Mesothelial cell of epicardium (in vitro differentiated cells): Measurements from ENCODE around the gene ASPDH. TPM values are rescaled to one million over a fixed set of nuclear protein-coding genes. Genes with fewer than 3 reads are reported as not detected.

ENCODE experiments used
- DNase-seq, 2 experiments: peaks; one replicate each; pipeline ENCODE4 v3.0.0; 2021; ENCODE audit warnings: low spot score in 2 of 2; ENCODE audit not compliant: unreplicated experiment in 2 of 2
- H3K27ac Mint-ChIP-seq: 2 replicates; pipeline ENCODE4 v1.8.0; 2021; ENCODE audit warnings: mixed read lengths
- H3K27me3 Mint-ChIP-seq: 2 replicates; pipeline ENCODE4 v1.8.0; 2021; ENCODE audit warnings: low read depth, mixed read lengths
- H3K36me3 Mint-ChIP-seq: 2 replicates; pipeline ENCODE4 v1.8.0; 2021; ENCODE audit warnings: mixed read lengths
- H3K4me1 Mint-ChIP-seq: 2 replicates; pipeline ENCODE4 v1.8.0; 2021; ENCODE audit warnings: mixed read lengths
- H3K4me3 Mint-ChIP-seq: 2 replicates; pipeline ENCODE4 v1.8.0; 2021; ENCODE audit warnings: mild to moderate bottlenecking, moderate library complexity, mixed read lengths
- H3K9me3 Mint-ChIP-seq: 2 replicates; pipeline ENCODE4 v1.8.0; 2021; ENCODE audit warnings: mixed read lengths
- total RNA-seq: library from RNA; stranded (reverse); gene quantifications from 3 replicates; pipeline ENCODE4 v1.2.1, GENCODE V29; 2021
- TF ChIP-seq, protein P1 (sequence below): fragments of 200-600 bp; sonication (generic); IDR thresholded peaks from one replicate; pipeline ENCODE4 v1.5.0; 2021; ENCODE audit warnings: antibody characterized with exemption; ENCODE audit not compliant: unreplicated experiment

Gene ASPDH
- total RNA-seq, 1 donor from 2014 or later = not detected

DNA sequence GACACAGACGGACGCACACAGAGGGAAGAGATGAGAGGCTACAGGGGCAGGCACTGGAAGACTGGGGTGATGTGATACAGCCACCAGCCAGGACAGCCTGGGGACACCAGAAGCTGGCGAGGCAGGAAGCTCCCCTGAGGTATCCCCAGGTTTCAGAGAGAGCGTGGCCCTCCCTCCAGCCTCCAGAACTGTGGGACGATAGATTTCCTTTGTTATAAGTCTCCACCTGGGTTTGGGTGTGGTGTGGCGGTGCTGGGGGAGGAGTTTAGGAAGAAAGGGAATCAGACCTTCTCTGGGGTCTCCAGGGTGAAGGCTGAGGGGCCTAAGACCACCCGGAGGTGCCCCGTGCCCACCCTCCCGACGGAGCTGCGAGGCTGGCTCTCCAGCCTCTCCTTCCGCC lies 2.7 kb upstream of the ASPDH start:
- peaks cover 4% of the 10 kb centered on the region for H3K4me1 Mint-ChIP-seq
- no peak overlapping the region for H3K4me3 Mint-ChIP-seq
- no peak overlapping the region for H3K27ac Mint-ChIP-seq
- no peaks in the 10 kb centered on the region for H3K9me3 Mint-ChIP-seq
- TF ChIP-seq, protein P1, sequence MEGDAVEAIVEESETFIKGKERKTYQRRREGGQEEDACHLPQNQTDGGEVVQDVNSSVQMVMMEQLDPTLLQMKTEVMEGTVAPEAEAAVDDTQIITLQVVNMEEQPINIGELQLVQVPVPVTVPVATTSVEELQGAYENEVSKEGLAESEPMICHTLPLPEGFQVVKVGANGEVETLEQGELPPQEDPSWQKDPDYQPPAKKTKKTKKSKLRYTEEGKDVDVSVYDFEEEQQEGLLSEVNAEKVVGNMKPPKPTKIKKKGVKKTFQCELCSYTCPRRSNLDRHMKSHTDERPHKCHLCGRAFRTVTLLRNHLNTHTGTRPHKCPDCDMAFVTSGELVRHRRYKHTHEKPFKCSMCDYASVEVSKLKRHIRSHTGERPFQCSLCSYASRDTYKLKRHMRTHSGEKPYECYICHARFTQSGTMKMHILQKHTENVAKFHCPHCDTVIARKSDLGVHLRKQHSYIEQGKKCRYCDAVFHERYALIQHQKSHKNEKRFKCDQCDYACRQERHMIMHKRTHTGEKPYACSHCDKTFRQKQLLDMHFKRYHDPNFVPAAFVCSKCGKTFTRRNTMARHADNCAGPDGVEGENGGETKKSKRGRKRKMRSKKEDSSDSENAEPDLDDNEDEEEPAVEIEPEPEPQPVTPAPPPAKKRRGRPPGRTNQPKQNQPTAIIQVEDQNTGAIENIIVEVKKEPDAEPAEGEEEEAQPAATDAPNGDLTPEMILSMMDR = no peak
- DNase-seq = no peak
- H3K27me3 Mint-ChIP-seq = no peaks in the 10 kb centered on the region
- no peaks in the 10 kb centered on the region for H3K36me3 Mint-ChIP-seq

DNA sequence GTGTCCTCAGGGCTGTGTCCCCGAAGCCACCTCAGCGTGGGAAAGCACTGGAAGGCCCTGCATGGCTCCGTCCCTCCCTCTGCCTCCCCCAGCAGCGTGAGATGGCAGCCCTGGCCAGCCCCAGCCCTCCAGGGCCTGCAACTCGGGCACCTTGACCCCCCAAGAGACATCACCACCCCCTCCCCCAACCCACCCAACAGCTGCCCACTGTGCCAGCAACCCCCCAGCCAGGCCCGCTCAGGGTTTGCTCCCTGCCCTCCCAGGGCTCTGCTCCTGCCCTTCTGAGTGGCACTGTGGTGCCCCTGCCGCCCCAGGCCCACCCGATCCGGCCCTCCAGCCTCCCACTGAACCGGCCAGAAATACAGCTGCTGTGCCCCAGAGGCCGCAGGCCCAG lies 1.5 kb upstream of the ASPDH start:
- no peak for DNase-seq
- Mint-ChIP-seq H3K27me3 (no peaks in the 10 kb centered on the region), H3K36me3 (no peaks in the 10 kb centered on the region), H3K4me1 (peaks cover 10% of the 10 kb centered on the region), H3K27ac (no peak overlapping the region), H3K9me3 (no peaks in the 10 kb centered on the region), H3K4me3 (no peak overlapping the region)
- TF ChIP-seq, protein P1 = no peak

DNA sequence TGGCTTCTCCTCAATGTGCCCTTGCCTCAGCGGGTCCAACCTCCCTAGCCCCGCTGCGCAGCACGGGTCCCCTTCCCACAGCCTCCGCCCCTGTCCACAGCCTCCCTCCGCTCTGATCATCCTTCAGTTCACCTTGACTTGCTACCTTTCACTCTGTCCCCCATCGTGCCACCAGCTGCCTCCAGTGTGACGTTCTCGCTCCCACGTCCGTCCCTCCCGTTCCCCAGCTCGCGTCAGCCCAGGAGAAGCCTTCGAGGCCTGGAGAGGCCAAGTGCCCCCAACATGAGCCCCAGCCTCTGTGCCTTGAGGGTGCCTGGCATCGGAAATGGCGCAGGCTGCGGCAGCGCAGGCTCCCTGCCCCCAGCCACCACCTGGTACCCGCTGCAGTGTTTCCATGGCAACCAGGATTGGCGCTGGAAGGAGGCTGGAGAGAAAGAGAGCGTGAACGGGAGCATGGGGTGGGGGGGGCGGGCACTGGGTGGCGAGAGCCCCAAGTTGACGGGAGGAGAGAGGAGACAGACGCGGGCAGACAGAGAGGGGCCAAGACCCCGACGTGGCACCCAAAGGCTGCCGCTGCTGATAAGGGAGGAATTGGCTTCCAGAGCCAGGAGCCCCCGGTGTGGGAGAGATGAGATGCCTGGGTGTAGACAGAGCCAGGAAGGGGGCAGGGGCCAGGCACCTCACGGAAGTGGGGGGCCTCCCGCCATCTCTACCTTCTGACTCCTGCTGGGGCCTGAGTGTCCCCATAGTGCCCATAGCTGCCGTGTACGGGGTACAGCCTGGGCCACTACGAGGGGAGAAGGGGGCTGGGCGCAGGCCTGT lies 844 bp upstream of the ASPDH start:
- no peaks in the 10 kb centered on the region for H3K9me3 Mint-ChIP-seq
- no peak for DNase-seq
- peaks cover 10% of the 10 kb centered on the region for H3K4me1 Mint-ChIP-seq
- H3K36me3 Mint-ChIP-seq = no peaks in the 10 kb centered on the region
- no peaks in the 10 kb centered on the region for H3K27me3 Mint-ChIP-seq
- no peak overlapping the region for H3K4me3 Mint-ChIP-seq
- TF ChIP-seq, protein P1 = no peak
- H3K27ac Mint-ChIP-seq = no peak overlapping the region

DNA sequence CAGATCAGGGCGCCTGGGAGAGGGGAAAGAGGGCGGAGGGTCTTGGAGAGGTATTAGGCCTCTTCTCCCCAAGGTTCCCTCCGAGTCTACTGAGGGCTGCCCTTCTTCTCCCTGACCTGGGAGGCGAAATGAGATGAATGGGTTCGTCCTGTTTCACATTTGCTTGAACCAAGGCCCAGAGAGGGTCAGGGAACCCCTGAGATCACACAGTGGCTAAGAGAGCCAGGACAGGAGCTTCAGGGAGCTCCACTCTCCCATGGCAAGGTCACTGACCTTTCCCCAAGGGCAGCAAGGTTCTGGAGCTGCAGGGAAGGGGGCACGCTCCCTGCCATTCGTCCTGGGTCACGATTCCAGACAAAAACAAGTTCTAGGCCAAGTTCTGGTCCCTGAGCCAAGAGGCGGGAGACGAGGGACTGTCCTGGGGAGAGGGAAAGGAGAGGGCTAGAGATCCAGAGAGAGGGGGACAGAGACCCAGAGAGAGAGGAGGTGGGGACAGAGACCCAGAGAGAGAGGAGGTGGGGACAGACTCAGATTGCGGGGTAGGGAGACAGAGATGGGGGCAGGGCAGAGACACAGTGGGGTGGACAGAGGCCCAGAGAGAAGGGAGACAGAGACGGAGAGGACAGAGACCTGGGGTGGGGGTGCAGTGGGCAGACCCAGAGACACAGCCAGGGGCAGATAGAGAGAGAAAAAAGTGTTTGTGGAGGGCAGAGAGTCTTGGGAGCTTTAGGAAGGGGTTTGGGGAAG lies 541 bp downstream of the ASPDH start:
- no peak for DNase-seq
- no peak overlapping the region for H3K27ac Mint-ChIP-seq
- no peaks in the 10 kb centered on the region for H3K36me3 Mint-ChIP-seq
- H3K4me3 Mint-ChIP-seq = peak overlapping the region; percentile 46
- peaks cover 10% of the 10 kb centered on the region for H3K4me1 Mint-ChIP-seq
- TF ChIP-seq, protein P1 = no peak
- H3K9me3 Mint-ChIP-seq = no peaks in the 10 kb centered on the region
- no peaks in the 10 kb centered on the region for H3K27me3 Mint-ChIP-seq

DNA sequence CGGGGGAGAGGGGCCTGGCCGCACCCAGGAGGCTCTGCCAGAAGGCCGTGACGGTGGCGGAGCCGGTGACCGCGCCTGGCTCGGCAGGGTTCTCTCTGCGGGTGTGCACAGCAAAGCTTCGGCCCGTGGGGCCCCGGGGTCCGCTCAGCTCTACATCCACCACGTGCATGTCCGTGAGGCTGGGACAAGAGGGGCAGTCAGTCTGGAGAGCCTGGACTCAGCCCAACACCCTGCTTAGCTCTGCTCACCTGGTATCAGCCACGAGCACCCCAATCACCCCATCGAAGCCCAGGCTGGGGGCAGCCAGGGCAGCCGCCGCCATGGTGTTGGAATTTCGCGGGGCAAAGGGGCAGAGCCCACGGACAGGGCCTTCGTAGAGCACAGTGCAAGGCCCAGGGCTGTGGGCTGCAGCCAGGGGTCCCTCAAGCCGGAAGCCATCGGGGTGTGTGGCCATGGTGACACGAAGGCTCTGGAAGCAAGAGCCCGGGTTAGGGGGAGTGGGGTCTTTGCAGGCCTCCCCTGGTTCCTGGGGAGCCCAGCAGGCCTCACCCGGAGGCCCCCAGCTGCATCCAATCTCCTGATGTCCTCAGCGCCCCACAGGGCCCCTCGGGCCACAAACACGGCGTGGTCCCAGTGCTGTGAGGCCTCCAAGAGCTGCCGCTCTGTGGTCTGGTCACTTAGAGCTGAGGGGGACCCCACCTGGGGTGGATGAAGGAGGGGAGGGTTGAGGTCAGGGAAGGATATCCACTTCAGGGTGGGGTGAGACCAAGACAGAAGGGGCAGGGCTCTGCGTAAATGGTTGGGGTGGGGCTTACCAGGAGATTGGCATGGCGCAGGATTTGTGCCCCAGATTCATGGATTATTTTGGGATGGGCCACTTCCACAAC lies 1.4 kb downstream of the ASPDH start:
- H3K4me1 Mint-ChIP-seq = peaks cover 10% of the 10 kb centered on the region
- DNase-seq = no peak
- H3K27ac Mint-ChIP-seq = no peak overlapping the region
- peak overlapping the region; percentile 93 for H3K4me3 Mint-ChIP-seq
- no peaks in the 10 kb centered on the region for H3K27me3 Mint-ChIP-seq
- no peaks in the 10 kb centered on the region for H3K36me3 Mint-ChIP-seq
- H3K9me3 Mint-ChIP-seq = no peaks in the 10 kb centered on the region
- TF ChIP-seq, protein P1 = no peak
